ENCODE results near the gene ADAMTSL1.

Gene ADAMTSL1

DNA sequence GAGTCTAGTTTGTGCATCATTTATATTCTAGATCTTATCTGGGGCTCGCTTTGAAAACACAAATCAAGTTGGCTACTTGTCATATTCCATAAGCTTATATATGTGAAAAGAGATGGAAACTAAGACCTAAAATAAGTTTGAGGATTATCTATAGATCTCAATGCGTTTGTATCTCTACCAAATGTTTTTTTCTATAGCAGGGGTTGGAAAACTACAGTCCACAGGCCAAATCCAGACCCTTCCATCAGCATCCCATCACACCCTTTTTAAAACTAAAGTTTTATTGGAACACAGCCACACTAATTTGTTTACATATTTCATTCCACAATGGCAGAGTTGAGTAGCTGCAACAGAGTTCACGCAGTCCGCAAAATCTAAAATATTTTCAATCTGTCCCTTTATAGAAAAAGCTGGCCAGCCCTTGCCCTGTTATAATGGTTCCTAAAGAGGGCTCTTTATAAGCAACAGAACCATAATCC is 230.0 kb downstream of the ADAMTSL1 start:
- no peak for DNase-seq

- no peak for DNase-seq
Observed at GRCh38 chr9:18705796-18706392, 231.9 kb downstream of the ADAMTSL1 start.

DNA sequence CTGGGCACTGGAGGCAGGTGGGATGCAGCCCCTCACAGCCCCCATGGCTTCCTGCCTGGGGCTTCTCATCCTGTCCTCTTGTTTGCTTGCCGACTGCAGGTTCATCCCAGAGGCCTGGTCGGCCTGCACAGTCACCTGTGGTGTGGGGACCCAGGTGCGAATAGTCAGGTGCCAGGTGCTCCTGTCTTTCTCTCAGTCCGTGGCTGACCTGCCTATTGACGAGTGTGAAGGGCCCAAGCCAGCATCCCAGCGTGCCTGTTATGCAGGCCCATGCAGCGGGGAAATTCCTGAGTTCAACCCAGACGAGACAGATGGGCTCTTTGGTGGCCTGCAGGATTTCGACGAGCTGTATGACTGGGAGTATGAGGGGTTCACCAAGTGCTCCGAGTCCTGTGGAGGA is 232.7 kb downstream of the ADAMTSL1 start:
- no peak for DNase-seq

GRCh38 chr9:18707061-18707461 is 233.1 kb downstream of the ADAMTSL1 start:
- no peak for DNase-seq

GRCh38 chr9:18707489-18708205 is 233.7 kb downstream of the ADAMTSL1 start:
- DNase-seq, result no peak

DNA sequence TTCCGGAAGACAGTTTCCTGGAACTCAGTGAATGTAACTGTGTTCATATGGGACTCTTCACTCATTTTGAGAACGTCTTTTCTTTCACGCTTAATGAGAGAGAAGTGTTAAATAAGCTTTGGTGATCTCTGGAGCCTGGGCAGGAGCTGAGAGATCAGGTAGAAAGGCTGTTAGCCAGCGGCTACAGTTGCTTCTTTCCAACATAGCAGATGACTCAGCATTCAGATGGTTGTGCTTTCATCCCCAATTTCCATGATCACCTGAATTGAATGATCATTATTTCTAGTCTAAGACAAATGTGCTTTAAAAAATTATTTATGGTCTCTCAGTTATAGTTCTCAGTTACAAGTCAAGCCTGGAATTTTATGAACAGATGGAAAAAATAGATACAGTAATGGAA is 234.5 kb downstream of the ADAMTSL1 start:
- DNase-seq, result no peak

DNA sequence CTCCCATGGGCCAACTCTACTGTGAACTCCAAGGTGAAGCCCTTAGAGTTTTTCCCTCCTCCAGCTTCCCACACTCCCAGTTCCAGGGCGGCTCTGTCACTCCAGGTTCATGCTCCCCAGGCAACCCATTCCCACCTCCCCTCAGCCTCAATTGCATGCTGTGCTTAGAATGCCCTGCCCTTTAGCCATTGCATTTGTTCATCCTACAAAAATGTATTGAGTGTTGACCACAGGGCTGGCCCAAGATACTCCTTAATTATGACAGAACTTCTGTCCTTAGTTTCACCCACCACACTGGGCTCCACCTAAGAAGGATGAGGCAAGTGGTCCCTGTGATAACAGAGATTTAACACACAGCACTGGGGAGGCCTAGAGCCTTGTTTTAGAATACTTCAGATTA is 236.1 kb downstream of the ADAMTSL1 start:
- DNase-seq, result no peak

- no peak for DNase-seq
Observed at GRCh38 chr9:18717759-18718158, 243.8 kb downstream of the ADAMTSL1 start.

DNA sequence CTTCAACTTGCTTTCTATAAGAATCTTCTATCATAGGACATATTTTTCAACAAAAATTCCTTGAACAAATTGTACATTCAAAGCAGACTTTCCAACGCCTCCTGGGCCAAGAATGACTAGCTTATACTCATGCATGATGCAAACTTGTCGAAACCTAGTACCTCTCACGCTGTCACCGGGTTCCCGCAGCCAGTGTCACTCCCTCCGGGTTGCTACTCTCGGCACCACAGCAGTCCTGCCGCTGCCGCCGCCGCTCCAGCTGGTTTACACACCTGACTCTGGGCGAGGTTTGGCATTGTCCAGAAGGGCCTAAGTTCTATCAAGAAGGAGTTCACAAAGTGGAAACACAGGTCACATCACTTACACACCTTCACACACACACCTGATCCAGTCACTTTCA is 244.4 kb downstream of the ADAMTSL1 start:
- no peak for DNase-seq

- DNase-seq, result no peak
Observed at GRCh38 chr9:18718932-18719331, 245.0 kb downstream of the ADAMTSL1 start.

GRCh38 chr9:18720691-18721090 is 246.7 kb downstream of the ADAMTSL1 start:
- no peak for DNase-seq

DNA sequence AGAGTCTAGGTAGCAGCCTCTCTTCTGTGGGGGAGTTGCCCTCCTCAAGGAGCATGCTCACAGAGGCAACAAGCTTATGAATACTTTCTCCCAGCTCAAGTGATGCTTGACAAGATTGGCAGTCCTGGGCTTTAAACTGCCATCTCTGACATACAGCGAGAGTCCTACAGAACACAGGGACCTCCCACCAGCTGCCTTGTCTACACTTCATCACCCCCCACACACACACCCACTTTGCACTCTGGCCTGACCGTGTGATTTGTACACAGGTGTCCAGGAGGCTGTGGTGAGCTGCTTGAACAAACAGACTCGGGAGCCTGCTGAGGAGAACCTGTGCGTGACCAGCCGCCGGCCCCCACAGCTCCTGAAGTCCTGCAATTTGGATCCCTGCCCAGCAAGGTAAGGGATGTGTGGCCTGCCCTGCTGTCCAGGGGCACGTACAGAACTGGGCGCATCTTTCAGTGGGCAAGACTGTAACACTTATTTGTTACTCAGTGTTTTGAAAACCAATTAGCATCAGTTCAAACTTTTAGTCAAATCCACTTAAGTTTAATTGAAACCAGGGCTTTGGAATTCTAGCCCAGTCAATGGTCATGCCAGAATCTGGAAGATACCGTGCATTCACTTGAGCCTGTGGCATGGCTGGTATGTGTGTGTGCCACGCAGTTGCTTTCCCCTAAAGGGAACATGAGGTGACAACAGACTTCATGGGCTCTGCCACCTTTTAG is 247.5 kb downstream of the ADAMTSL1 start:
- no peak for DNase-seq

DNA sequence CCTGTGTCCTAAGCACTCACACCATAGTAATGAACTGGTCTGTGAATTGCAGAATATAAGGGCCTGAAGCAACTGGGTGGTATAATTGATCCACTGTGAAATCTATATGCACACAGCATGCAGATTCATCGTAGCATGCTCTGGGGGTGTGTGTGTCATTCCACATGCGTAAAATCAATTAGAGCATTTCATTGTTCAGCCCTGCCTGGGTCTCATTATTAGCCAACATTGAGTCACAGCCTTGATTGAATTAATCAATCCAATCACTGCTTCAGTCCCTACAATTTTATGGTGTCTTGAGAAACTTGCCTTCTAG is 248.0 kb downstream of the ADAMTSL1 start:
- no peak for DNase-seq

GRCh38 chr9:18722882-18723281 is 248.9 kb downstream of the ADAMTSL1 start:
- DNase-seq, result no peak

- no peak for DNase-seq
Observed at GRCh38 chr9:18723366-18723765, 249.4 kb downstream of the ADAMTSL1 start.

GRCh38 chr9:18726546-18726945 is 252.6 kb downstream of the ADAMTSL1 start:
- DNase-seq, result no peak

- no peak for DNase-seq
Observed at GRCh38 chr9:18727904-18728303, 254.0 kb downstream of the ADAMTSL1 start.

DNA sequence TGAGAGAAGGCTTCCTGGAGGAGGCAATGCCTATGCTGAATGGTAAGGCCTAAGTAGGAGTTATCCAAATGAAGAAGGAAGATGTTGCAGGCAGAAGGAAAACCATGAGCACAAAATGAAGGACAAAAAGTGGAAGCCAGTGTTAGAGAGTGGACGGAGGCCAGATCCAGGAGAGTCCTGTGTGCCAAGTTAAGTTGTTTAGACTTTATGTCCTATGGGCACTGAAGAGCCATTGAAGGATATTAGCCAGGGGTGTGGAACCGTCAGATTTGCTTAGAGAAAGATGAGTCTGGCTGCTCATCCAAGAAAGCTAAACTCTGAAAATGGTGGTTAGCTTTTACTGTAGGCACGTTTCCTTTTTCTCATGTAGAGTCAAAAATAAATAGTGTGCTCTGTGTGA is 254.7 kb downstream of the ADAMTSL1 start:
- DNase-seq, result no peak

DNA sequence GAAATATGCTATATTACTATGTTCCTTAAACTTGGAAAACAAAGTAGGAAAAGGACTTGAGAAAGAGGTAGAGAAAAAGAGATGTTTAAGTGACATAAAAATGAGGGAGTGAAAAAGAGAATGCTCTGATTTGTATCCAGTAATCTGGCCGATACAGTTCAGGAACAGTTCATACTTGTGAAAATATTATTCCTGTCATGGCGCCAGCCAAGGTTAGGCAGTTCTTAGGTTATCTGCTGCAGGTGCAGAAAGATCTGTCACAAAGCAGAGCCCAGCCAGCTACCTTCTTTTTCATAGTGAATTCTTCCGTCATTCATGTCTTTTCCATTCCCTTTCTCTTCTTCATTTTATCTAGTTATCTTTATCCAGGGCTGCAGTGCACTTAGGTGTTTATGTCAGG is 256.3 kb downstream of the ADAMTSL1 start:
- no peak for DNase-seq

- DNase-seq, result no peak
Observed at GRCh38 chr9:18739127-18739526, 265.2 kb downstream of the ADAMTSL1 start.

DNA sequence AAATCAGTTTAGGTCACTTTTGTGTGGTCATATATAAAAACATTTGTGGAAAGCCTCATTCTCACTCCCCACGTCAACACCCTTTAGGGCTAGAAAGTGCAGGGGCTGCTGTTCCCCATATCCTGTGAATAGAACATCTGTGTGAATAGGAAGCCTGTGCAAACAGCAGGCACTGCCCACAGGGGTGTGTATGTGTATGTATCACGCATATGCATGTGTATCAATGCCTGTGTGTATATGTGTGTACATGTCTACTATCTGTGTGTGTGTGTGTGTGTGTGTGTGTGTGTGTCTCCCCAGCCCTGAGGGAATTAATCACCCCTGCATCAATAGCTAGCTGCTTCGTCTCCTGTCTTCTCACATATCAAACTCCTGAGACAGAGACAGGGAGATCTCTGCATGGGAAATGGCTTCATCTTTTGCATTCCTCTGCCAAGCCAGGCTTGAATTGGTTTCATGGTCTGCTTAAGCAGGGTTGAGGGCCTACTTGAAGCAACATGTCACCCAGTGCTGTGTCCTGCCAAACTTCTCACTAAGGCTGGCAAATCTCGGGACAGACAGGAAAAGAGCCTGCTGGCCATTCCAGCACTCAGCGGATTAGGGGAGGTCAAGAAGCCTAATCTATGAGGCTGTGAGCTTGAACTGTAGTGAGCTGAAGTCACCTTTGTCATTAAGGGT is 265.8 kb downstream of the ADAMTSL1 start:
- no peak for DNase-seq

GRCh38 chr9:18741359-18741758 is 267.4 kb downstream of the ADAMTSL1 start:
- no peak for DNase-seq

DNA sequence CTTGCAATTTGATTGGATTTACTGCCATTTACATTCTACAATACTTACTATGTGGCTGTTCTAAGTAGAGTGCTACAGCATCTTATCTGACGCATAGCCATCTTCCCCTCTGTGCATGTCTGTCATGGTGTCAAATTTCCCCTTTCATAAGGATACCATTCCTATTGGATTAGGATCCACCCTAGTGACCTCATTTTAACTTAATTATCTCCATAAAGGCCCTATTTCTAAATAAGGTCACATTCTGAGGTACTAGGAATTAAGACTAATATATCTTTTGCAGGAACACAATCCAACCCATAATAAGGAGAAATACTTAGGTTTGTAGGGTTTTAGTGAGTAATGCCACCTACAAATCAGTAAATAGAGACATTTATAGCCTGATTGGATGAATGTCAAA is 268.0 kb downstream of the ADAMTSL1 start:
- DNase-seq, result no peak

GRCh38 chr9:18743421-18743820 is 269.5 kb downstream of the ADAMTSL1 start:
- no peak for DNase-seq
